Endothelial cell (in vitro differentiated cells): Measurements from ENCODE around the gene B3GALT4. TPM values are rescaled to one million over a fixed set of nuclear protein-coding genes. Genes with fewer than 3 reads are reported as not detected.

ENCODE experiments used
- DNase-seq: peaks from one replicate; pipeline ENCODE4 v3.0.0; 2021; ENCODE audit warnings: low spot score
- H3K27ac Mint-ChIP-seq: one replicate; pipeline ENCODE4 v1.8.0; 2021; ENCODE audit warnings: mixed read lengths, inconsistent platforms; ENCODE audit not compliant: unreplicated experiment
- H3K27me3 Mint-ChIP-seq: one replicate; pipeline ENCODE4 v1.8.0; 2021; ENCODE audit warnings: mild to moderate bottlenecking, moderate library complexity, mixed read lengths, inconsistent platforms; ENCODE audit not compliant: unreplicated experiment
- H3K36me3 Mint-ChIP-seq: one replicate; pipeline ENCODE4 v1.8.0; 2021; ENCODE audit warnings: mild to moderate bottlenecking, low read depth, mixed read lengths, inconsistent platforms; ENCODE audit not compliant: unreplicated experiment
- H3K4me1 Mint-ChIP-seq: one replicate; pipeline ENCODE4 v1.8.0; 2021; ENCODE audit warnings: mild to moderate bottlenecking, mixed read lengths, inconsistent platforms; ENCODE audit not compliant: unreplicated experiment
- H3K4me3 Mint-ChIP-seq: one replicate; pipeline ENCODE4 v1.8.0; 2021; ENCODE audit warnings: mild to moderate bottlenecking, mixed read lengths, inconsistent platforms; ENCODE audit not compliant: unreplicated experiment
- H3K9me3 Mint-ChIP-seq: one replicate; pipeline ENCODE4 v1.8.0; 2021; ENCODE audit warnings: mixed read lengths, inconsistent platforms; ENCODE audit not compliant: unreplicated experiment
- total RNA-seq: library from RNA; stranded (reverse); fragmentation: NEBNext Ultra II Directional; extraction: Animal tissue kit (Norgen Biotek cat#: 25700); gene quantifications from one replicate; pipeline ENCODE4 v1.2.1, GENCODE V29; 2021; ENCODE audit not compliant: unreplicated experiment
- TF ChIP-seq, protein P1 (sequence below): fragments of 200-600 bp; sonication (generic); IDR thresholded peaks from one replicate; pipeline ENCODE4 v1.5.0; 2021; ENCODE audit warnings: antibody characterized with exemption; ENCODE audit not compliant: unreplicated experiment

B3GALT4 gene
- total RNA-seq, 1 donor from 2014 or later = 3.8 TPM

GRCh38 chr6:33276581-33276863, 401 bp upstream of the B3GALT4 start:
- no peak for DNase-seq
- no peaks in the 10 kb centered on the region for H3K9me3 Mint-ChIP-seq
- H3K27me3 Mint-ChIP-seq = peaks cover 10% of the 10 kb centered on the region
- TF ChIP-seq, protein P1, sequence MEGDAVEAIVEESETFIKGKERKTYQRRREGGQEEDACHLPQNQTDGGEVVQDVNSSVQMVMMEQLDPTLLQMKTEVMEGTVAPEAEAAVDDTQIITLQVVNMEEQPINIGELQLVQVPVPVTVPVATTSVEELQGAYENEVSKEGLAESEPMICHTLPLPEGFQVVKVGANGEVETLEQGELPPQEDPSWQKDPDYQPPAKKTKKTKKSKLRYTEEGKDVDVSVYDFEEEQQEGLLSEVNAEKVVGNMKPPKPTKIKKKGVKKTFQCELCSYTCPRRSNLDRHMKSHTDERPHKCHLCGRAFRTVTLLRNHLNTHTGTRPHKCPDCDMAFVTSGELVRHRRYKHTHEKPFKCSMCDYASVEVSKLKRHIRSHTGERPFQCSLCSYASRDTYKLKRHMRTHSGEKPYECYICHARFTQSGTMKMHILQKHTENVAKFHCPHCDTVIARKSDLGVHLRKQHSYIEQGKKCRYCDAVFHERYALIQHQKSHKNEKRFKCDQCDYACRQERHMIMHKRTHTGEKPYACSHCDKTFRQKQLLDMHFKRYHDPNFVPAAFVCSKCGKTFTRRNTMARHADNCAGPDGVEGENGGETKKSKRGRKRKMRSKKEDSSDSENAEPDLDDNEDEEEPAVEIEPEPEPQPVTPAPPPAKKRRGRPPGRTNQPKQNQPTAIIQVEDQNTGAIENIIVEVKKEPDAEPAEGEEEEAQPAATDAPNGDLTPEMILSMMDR = no peak
- H3K4me3 Mint-ChIP-seq = peak overlapping the region; percentile 87
- H3K27ac Mint-ChIP-seq = peak overlapping the region; percentile 59
- peaks cover 40% of the 10 kb centered on the region for H3K4me1 Mint-ChIP-seq
- H3K36me3 Mint-ChIP-seq = peaks cover 28% of the 10 kb centered on the region

DNA sequence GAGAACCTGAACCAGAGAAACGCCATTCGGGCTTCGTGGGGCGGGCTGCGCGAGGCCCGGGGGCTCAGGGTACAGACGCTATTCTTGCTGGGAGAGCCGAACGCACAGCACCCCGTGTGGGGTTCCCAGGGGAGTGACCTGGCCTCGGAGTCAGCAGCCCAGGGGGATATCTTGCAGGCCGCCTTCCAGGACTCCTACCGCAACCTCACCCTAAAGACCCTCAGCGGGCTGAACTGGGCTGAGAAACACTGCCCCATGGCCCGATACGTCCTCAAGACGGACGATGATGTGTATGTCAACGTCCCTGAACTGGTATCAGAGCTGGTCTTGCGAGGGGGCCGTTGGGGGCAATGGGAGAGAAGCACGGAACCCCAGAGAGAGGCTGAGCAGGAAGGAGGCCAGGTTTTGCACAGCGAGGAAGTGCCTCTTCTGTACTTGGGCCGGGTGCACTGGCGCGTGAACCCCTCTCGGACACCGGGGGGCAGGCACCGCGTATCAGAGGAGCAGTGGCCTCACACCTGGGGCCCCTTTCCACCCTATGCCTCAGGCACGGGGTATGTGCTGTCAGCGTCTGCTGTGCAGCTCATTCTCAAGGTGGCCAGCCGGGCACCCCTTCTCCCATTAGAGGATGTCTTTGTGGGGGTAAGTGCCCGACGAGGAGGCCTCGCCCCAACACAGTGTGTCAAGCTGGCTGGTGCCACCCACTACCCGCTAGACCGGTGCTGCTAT, 904 bp downstream of the B3GALT4 start:
- peak; percentile 25 for DNase-seq
- no peaks in the 10 kb centered on the region for H3K9me3 Mint-ChIP-seq
- TF ChIP-seq, protein P1 = no peak
- H3K4me3 Mint-ChIP-seq = peak overlapping the region; percentile 91
- peaks cover 19% of the 10 kb centered on the region for H3K36me3 Mint-ChIP-seq
- H3K4me1 Mint-ChIP-seq = peaks cover 31% of the 10 kb centered on the region
- H3K27me3 Mint-ChIP-seq = peaks cover 5% of the 10 kb centered on the region
- peak overlapping the region; percentile 64 for H3K27ac Mint-ChIP-seq

GRCh38 chr6:33278392-33278741, 1.4 kb downstream of the B3GALT4 start:
- H3K27ac Mint-ChIP-seq = no peak overlapping the region
- TF ChIP-seq, protein P1 = no peak
- peaks cover 17% of the 10 kb centered on the region for H3K36me3 Mint-ChIP-seq
- H3K4me3 Mint-ChIP-seq = peak overlapping the region; percentile 15
- H3K4me1 Mint-ChIP-seq = peaks cover 26% of the 10 kb centered on the region
- H3K9me3 Mint-ChIP-seq = no peaks in the 10 kb centered on the region
- H3K27me3 Mint-ChIP-seq = peaks cover 5% of the 10 kb centered on the region
- no peak for DNase-seq

DNA sequence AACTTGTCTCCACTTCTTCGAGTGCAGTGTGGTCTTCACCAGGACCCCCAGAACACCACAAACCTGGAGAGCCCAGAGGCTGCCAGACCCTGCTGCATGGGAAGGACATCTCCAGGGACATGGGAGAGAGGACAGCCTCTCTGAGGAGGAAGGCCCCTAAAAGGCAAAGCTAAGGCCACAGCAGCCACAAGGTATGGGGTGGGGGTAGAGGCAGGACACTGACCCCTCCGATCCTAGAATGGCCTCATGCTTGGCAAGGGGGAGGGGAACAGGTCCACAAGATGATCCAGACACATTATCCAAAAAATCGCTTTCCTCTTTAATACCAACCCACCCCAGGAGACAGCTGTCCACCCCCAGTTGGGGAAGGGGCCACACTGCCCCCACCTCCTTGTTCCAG, 1.9 kb downstream of the B3GALT4 start:
- H3K27me3 Mint-ChIP-seq = peaks cover 5% of the 10 kb centered on the region
- H3K9me3 Mint-ChIP-seq = no peaks in the 10 kb centered on the region
- TF ChIP-seq, protein P1 = no peak
- peak overlapping the region; percentile 15 for H3K4me3 Mint-ChIP-seq
- peaks cover 17% of the 10 kb centered on the region for H3K36me3 Mint-ChIP-seq
- H3K4me1 Mint-ChIP-seq = peaks cover 22% of the 10 kb centered on the region
- DNase-seq = no peak
- no peak overlapping the region for H3K27ac Mint-ChIP-seq

- Mint-ChIP-seq H3K36me3 (peaks cover 19% of the 10 kb centered on the region), H3K4me3 (peak overlapping the region; percentile 31), H3K27ac (no peak overlapping the region), H3K4me1 (peaks cover 21% of the 10 kb centered on the region), H3K27me3 (peaks cover 5% of the 10 kb centered on the region), H3K9me3 (no peaks in the 10 kb centered on the region)
- TF ChIP-seq, protein P1 = no peak
- DNase-seq = no peak
Measured at GRCh38 chr6:33279257-33279695, 2.4 kb downstream of the B3GALT4 start.
